Activated effector memory CD4-positive, alpha-beta T cell treated with anti-CD3 and anti-CD28 coated beads, Interleukin-2, amount 50 U/mL, for 16 hours (primary cell): ENCODE measurements around the gene MLH1.
"Not testable (repeated sequence)": the region's sequence is repeated elsewhere in the genome, so short reads cannot be mapped to it uniquely, and the experiment has no call there.

Experiments used
- DNase-seq: peaks from one replicate; pipeline ENCODE4 v3.0.0-alpha.2; 2020

Gene MLH1

GRCh38 chr3:37040231-37040630 lies 46.9 kb downstream of the MLH1 start:
- DNase-seq: no peak

- no peak for DNase-seq
Measured at GRCh38 chr3:37041546-37042195, 48.4 kb downstream of the MLH1 start.

- not testable (repeated sequence) for DNase-seq
Measured at GRCh38 chr3:37042712-37043111, 49.4 kb downstream of the MLH1 start.

- DNase-seq: no peak
Measured at GRCh38 chr3:37050282-37050681, 57.0 kb downstream of the MLH1 start.

- DNase-seq: no peak
Measured at GRCh38 chr3:37052860-37053259, 59.5 kb downstream of the MLH1 start.

- DNase-seq: no peak
Measured at GRCh38 chr3:37053337-37053736, 60.0 kb downstream of the MLH1 start.

- DNase-seq: no peak
Measured at GRCh38 chr3:37053753-37054152, 60.4 kb downstream of the MLH1 start.

- no peak for DNase-seq
Measured at GRCh38 chr3:37054370-37054769, 61.1 kb downstream of the MLH1 start.

GRCh38 chr3:37055077-37055476 lies 61.8 kb downstream of the MLH1 start:
- DNase-seq: not testable (repeated sequence)

GRCh38 chr3:37056826-37057225 lies 63.5 kb downstream of the MLH1 start:
- no peak for DNase-seq

GRCh38 chr3:37058117-37058516 lies 64.8 kb downstream of the MLH1 start:
- DNase-seq: no peak

- no peak for DNase-seq
Measured at GRCh38 chr3:37064747-37065146, 71.4 kb downstream of the MLH1 start.

- DNase-seq: no peak
Measured at GRCh38 chr3:37067577-37067976, 74.3 kb downstream of the MLH1 start.

GRCh38 chr3:37068031-37068430 lies 74.7 kb downstream of the MLH1 start:
- DNase-seq: no peak

- DNase-seq: no peak
Measured at GRCh38 chr3:37071921-37072320, 78.6 kb downstream of the MLH1 start.

- no peak for DNase-seq
Measured at GRCh38 chr3:37072892-37073291, 79.6 kb downstream of the MLH1 start.

GRCh38 chr3:37074178-37074577 lies 80.9 kb downstream of the MLH1 start:
- no peak for DNase-seq

GRCh38 chr3:37075955-37076354 lies 82.6 kb downstream of the MLH1 start:
- no peak for DNase-seq

- no peak for DNase-seq
Measured at GRCh38 chr3:37082317-37082716, 89.0 kb downstream of the MLH1 start.

- no peak for DNase-seq
Measured at GRCh38 chr3:37086918-37087317, 93.6 kb downstream of the MLH1 start.

GRCh38 chr3:37087870-37088269 lies 94.6 kb downstream of the MLH1 start:
- DNase-seq: no peak

GRCh38 chr3:37092484-37092883 lies 99.2 kb downstream of the MLH1 start:
- DNase-seq: no peak

GRCh38 chr3:37093481-37093880 lies 100.2 kb downstream of the MLH1 start:
- DNase-seq: no peak

- no peak for DNase-seq
Measured at GRCh38 chr3:37094636-37095035, 101.3 kb downstream of the MLH1 start.

GRCh38 chr3:37096288-37096687 lies 103.0 kb downstream of the MLH1 start:
- no peak for DNase-seq

- DNase-seq: no peak
Measured at GRCh38 chr3:37096975-37097374, 103.7 kb downstream of the MLH1 start.
